H9 (cell line): Measurements from ENCODE around the gene MYCBPAP. TPM values are rescaled to one million over a fixed set of nuclear protein-coding genes. Genes with fewer than 3 reads are reported as not detected.

Source experiments
- DNase-seq: peaks from one replicate; pipeline ENCODE4 v3.0.0-alpha.2; 2017
- H2AFZ ChIP-seq: one replicate; pipeline ENCODE4 v1.6.1; 2013; ENCODE audit warnings: mild to moderate bottlenecking, low read length, control low read depth, moderate library complexity
- H2AK5ac ChIP-seq: 2 replicates; pipeline ENCODE4 v1.6.1; 2013; ENCODE audit warnings: low read length, control low read depth, mixed read lengths; ENCODE audit not compliant: insufficient read length
- H2BK120ac ChIP-seq: one replicate; pipeline ENCODE4 v1.6.1; 2013; ENCODE audit warnings: low read depth, mild to moderate bottlenecking, low read length, control low read depth, inconsistent platforms; ENCODE audit not compliant: poor library complexity, severe bottlenecking
- H2BK12ac ChIP-seq: 2 replicates; pipeline ENCODE4 v1.6.1; 2013; ENCODE audit warnings: low read length, control low read depth, mixed read lengths, low read depth; ENCODE audit not compliant: insufficient read length
- H2BK15ac ChIP-seq: 2 replicates; pipeline ENCODE4 v1.6.1; 2013; ENCODE audit warnings: low read depth, low read length, control low read depth
- H2BK20ac ChIP-seq: one replicate; pipeline ENCODE4 v1.6.1; 2013; ENCODE audit warnings: low read depth, mild to moderate bottlenecking, low read length, control low read depth, inconsistent platforms; ENCODE audit not compliant: poor library complexity, severe bottlenecking
- H2BK5ac ChIP-seq: 2 replicates; pipeline ENCODE4 v1.6.1; 2013; ENCODE audit warnings: low read length, control low read depth, mixed read lengths; ENCODE audit not compliant: insufficient read length
- H3K14ac ChIP-seq: 2 replicates; pipeline ENCODE4 v1.6.1; 2013; ENCODE audit warnings: low read length, control low read depth; ENCODE audit not compliant: insufficient read depth
- H3K18ac ChIP-seq: 2 replicates; pipeline ENCODE4 v1.6.1; 2013; ENCODE audit warnings: low read depth, mild to moderate bottlenecking, mixed read lengths, low read length, control low read depth; ENCODE audit not compliant: insufficient read length
- H3K23ac ChIP-seq: 2 replicates; pipeline ENCODE4 v1.6.1; 2013; ENCODE audit warnings: low read length, control low read depth, mixed read lengths, low read depth; ENCODE audit not compliant: insufficient read length
- H3K23me2 ChIP-seq: 2 replicates; pipeline ENCODE4 v1.6.1; 2013; ENCODE audit warnings: low read depth, mild to moderate bottlenecking, mixed read lengths, low read length, control low read depth; ENCODE audit not compliant: insufficient read length, poor library complexity, severe bottlenecking
- H3K27ac ChIP-seq: 2 replicates; pipeline ENCODE4 v1.5.1; 2013; ENCODE audit warnings: low read length, control low read depth, mixed read lengths, low read depth; ENCODE audit not compliant: insufficient read length
- H3K27me3 ChIP-seq: 2 replicates; pipeline ENCODE4 v1.6.1; 2013; ENCODE audit warnings: low read length, control low read depth, inconsistent platforms; ENCODE audit not compliant: insufficient read depth
- H3K4ac ChIP-seq: 2 replicates; pipeline ENCODE4 v1.6.1; 2013; ENCODE audit warnings: low read depth, mild to moderate bottlenecking, control low read depth, inconsistent platforms, low read length, moderate library complexity
- H3K4me1 ChIP-seq: 2 replicates; pipeline ENCODE4 v1.6.1; 2013; ENCODE audit warnings: low read length, control low read depth, inconsistent platforms; ENCODE audit not compliant: insufficient read depth
- H3K4me2 ChIP-seq: 2 replicates; pipeline ENCODE4 v1.6.1; 2013; ENCODE audit warnings: low read length, control low read depth, mixed read lengths; ENCODE audit not compliant: insufficient read length, insufficient read depth
- H3K56ac ChIP-seq: 2 replicates; pipeline ENCODE4 v1.6.1; 2013; ENCODE audit warnings: low read depth, mild to moderate bottlenecking, mixed read lengths, low read length, control low read depth; ENCODE audit not compliant: insufficient read length
- H3K79me1 ChIP-seq: 2 replicates; pipeline ENCODE4 v1.6.1; 2013; ENCODE audit warnings: low read depth, mild to moderate bottlenecking, moderate library complexity, low read length, control low read depth, inconsistent platforms; ENCODE audit not compliant: insufficient read depth, poor library complexity, severe bottlenecking
- H3K79me2 ChIP-seq: 2 replicates; pipeline ENCODE4 v1.6.1; 2013; ENCODE audit warnings: low read length, control low read depth, inconsistent platforms; ENCODE audit not compliant: insufficient read depth
- H3K9ac ChIP-seq: 2 replicates; pipeline ENCODE4 v1.6.1; 2013; ENCODE audit warnings: low read length, control low read depth, mixed read lengths; ENCODE audit not compliant: insufficient read length; ENCODE audit errors: extremely low read depth
- H3K9me3 ChIP-seq: one replicate; pipeline ENCODE4 v1.6.1; 2013; ENCODE audit warnings: low read depth, low read length, inconsistent platforms; ENCODE audit not compliant: control insufficient read depth
- H3T11ph ChIP-seq: one replicate; pipeline ENCODE4 v1.6.1; 2013; ENCODE audit warnings: mild to moderate bottlenecking, low read length, control low read depth, inconsistent platforms
- H4K20me1 ChIP-seq: one replicate; pipeline ENCODE4 v1.6.1; 2013; ENCODE audit not compliant: control insufficient read depth, insufficient read length, insufficient read depth
- H4K5ac ChIP-seq: 2 replicates; pipeline ENCODE4 v1.6.1; 2013; ENCODE audit warnings: low read depth, mild to moderate bottlenecking, mixed read lengths, low read length, control low read depth; ENCODE audit not compliant: insufficient read length
- H4K8ac ChIP-seq: replicated peaks from 2 replicates; pipeline ENCODE4 v1.6.1; 2013; ENCODE audit warnings: low read length, control low read depth, mixed read lengths, low read depth; ENCODE audit not compliant: insufficient read length
- H4K91ac ChIP-seq: 2 replicates; pipeline ENCODE4 v1.6.1; 2013; ENCODE audit warnings: low read depth, mild to moderate bottlenecking, moderate library complexity, mixed read lengths, low read length, control low read depth; ENCODE audit not compliant: insufficient read length
- H3K27ac Mint-ChIP-seq, 3 experiments: 2 replicates in 2 of 3; 3 replicates in 1 of 3; pipeline ENCODE4 v1.8.0; 2020 to 2021; ENCODE audit warnings: mixed read lengths in 3 of 3, mild to moderate bottlenecking in 1 of 3, moderate library complexity in 1 of 3
- H3K27me3 Mint-ChIP-seq: 2 replicates; pipeline ENCODE4 v1.8.0; 2021; ENCODE audit warnings: low read depth, mild to moderate bottlenecking, moderate library complexity, mixed read lengths
- H3K36me3 Mint-ChIP-seq, 3 experiments: 2 replicates in 2 of 3; 3 replicates in 1 of 3; pipeline ENCODE4 v1.8.0; 2020 to 2021; ENCODE audit warnings: low read depth in 3 of 3, mixed read lengths in 3 of 3; ENCODE audit not compliant: insufficient read depth in 1 of 3
- H3K4me1 Mint-ChIP-seq, 2 experiments: 2 replicates each; pipeline ENCODE4 v1.8.0; 2020; ENCODE audit warnings: mixed read lengths in 2 of 2
- H3K4me3 Mint-ChIP-seq, 2 experiments: 2 replicates in 1 of 2; 3 replicates in 1 of 2; pipeline ENCODE4 v1.8.0; 2020 to 2021; ENCODE audit warnings: mild to moderate bottlenecking in 2 of 2, mixed read lengths in 2 of 2, moderate library complexity in 1 of 2
- H3K9me3 Mint-ChIP-seq, 2 experiments: 2 replicates in 1 of 2; 3 replicates in 1 of 2; pipeline ENCODE4 v1.8.0; 2020; ENCODE audit warnings: mild to moderate bottlenecking in 2 of 2, mixed read lengths in 2 of 2, moderate library complexity in 1 of 2
- CTCF ChIP-seq: fragments of 200-600 bp; sonication (generic); conservative IDR thresholded peaks from 3 replicates; pipeline ENCODE4 v1.8.0; 2021; ENCODE audit warnings: antibody characterized with exemption, mild to moderate bottlenecking
- WGBS: extraction: QIAGEN DNeasy Blood & Tissue Kit; methylation state at CpG from one replicate; pipeline ENCODE4 v1.1.7; 2013; ENCODE audit warnings: missing lambda C conversion rate, low lambda C conversion rate, mixed read lengths; ENCODE audit not compliant: insufficient read length; ENCODE audit errors: extremely low coverage; 5-methylcytosine and 5-hydroxymethylcytosine counted together
- total RNA-seq: library from RNA; stranded (reverse); gene quantifications from 2 replicates; pipeline ENCODE4 v1.2.1, GENCODE V29; 2021

Gene MYCBPAP
- total RNA-seq, 1 experiment from 2014 or later: 1.7 TPM

DNA sequence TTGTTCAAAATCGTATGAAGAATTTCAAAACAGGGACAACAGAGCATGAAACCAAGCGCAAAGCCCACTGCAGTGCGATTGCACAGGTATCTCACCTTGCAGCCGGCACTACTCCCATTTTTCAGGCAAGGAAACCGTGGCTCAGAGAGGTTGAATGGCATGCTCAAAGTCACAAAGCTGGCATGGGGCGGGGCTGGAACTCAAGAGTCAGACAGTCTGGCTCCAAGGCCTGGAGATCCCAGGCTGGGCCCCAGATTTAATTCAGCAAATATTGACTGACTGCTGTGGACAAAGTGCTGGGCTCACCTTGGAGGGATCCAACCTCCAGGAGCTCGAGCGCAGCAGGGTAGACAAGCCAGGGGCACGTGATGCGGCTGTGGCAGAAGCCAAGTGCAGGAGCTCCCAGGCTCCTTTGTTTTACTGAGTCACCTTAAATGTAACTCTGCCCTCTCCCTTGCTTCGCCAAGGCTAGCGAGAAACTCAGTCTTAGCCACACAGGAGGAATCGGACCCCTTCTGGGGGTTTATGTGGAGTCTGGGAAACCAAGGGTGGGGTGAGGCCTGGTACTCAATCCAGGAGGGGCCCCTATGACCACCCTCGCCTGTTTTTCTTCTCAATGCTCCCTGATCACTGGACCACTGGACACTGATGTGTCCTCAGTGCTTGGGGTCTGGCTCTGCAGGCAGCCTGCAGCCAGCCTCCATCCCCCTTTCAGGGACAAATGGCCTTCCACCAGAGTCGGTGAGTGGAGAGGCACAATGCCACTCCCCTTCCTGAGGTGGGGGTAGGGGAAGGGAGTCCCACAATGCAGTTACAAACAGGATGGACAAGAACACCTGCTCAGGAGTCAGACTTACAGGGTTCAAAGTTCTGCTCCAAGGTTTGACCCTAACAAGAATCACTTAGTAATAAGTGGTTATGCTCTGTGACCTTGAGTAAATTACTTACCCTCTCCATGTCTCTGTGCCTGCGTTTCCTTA, 34.8 kb downstream of the MYCBPAP start:
- Histone ChIP-seq H3K27me3 (no peaks in the 10 kb centered on the region; the same call in 1 of the 2 replicates), H3K9ac (no peak overlapping the region), H2BK12ac (no peak overlapping the region), H4K8ac (no peak overlapping the region), H3T11ph (no peak overlapping the region), H4K5ac (no peak overlapping the region), H3K4ac (no peak overlapping the region), H2AK5ac (no peak overlapping the region), H3K56ac (no peak overlapping the region), H3K4me2 (peak overlapping the region; percentile 76), H4K20me1 (no peaks in the 10 kb centered on the region), H2AFZ (no peak overlapping the region), H3K79me2 (no peaks in the 10 kb centered on the region), H2BK5ac (no peak overlapping the region), H3K79me1 (no peaks in the 10 kb centered on the region), H3K27ac (no peak overlapping the region), H2BK15ac (no peak overlapping the region), H3K23ac (no peak overlapping the region), H3K18ac (no peak overlapping the region), H3K4me1 (peaks cover 2% of the 10 kb centered on the region; the same call in 1 of the 2 replicates), H2BK20ac (no peak overlapping the region), H4K91ac (no peak overlapping the region), H3K14ac (no peak overlapping the region), H3K23me2 (peaks cover 8% of the 10 kb centered on the region), H3K9me3 (no peaks in the 10 kb centered on the region), H2BK120ac (no peak overlapping the region)
- peaks cover 34% of the 10 kb centered on the region for H3K27me3 Mint-ChIP-seq
- no peaks in the 10 kb centered on the region for H3K36me3 Mint-ChIP-seq
- peaks cover 31 to 43% of the 10 kb centered on the region in 2 experiments for H3K4me1 Mint-ChIP-seq
- peak overlapping the region; percentile 69 to 82 for H3K4me3 Mint-ChIP-seq
- WGBS: no CpG with 5 or more reads among the region's 16 CpGs
- no peak for DNase-seq
- TF ChIP-seq CTCF: no peak
- H3K9me3 Mint-ChIP-seq: no peaks in the 10 kb centered on the region
- no peak overlapping the region for H3K27ac Mint-ChIP-seq
